Neural cell (in vitro differentiated cells): ENCODE data around the gene SLC51A. TPM values are rescaled to one million over a fixed set of nuclear protein-coding genes. Genes with fewer than 3 reads are reported as not detected.
"Not testable (repeated sequence)": the region's sequence is repeated elsewhere in the genome, so short reads cannot be mapped to it uniquely, and the experiment has no call there.

ENCODE experiments used
- H2AFZ ChIP-seq: fragments of 200-600, 300-800 bp; sonication (generic), shearing (Covaris generic); 2 replicates; pipeline ENCODE4 v1.6.0; 2014; ENCODE audit warnings: low read depth, mild to moderate bottlenecking, antibody characterized with exemption, low read length, moderate library complexity
- H3F3A ChIP-seq: fragments of 200-600 bp; shearing (Covaris generic); 2 replicates; pipeline ENCODE4 v1.6.1; 2016; ENCODE audit warnings: mild to moderate bottlenecking, moderate library complexity, mixed read lengths, antibody characterized with exemption, low read length; ENCODE audit not compliant: insufficient read depth, poor library complexity, severe bottlenecking
- H3K27ac ChIP-seq: fragments of 200-600, 300-800 bp; sonication (generic), shearing (Covaris generic); 2 replicates; pipeline ENCODE4 v1.5.1; 2014; ENCODE audit warnings: mild to moderate bottlenecking, low read length, moderate library complexity
- H3K27me3 ChIP-seq: fragments of 300-800, 200-600 bp; sonication (generic), shearing (Covaris generic); 2 replicates; pipeline ENCODE4 v1.6.0; 2014; ENCODE audit warnings: mild to moderate bottlenecking, low read depth, low read length, moderate library complexity; ENCODE audit not compliant: insufficient read depth
- H3K36me3 ChIP-seq: fragments of 300-800, 200-600 bp; sonication (generic), shearing (Covaris generic); 2 replicates; pipeline ENCODE4 v1.5.1; 2014; ENCODE audit warnings: mild to moderate bottlenecking, antibody characterized with exemption, low read length, moderate library complexity; ENCODE audit not compliant: insufficient read depth
- H3K4me2 ChIP-seq: fragments of 300-800, 200-600 bp; sonication (generic), shearing (Covaris generic); 2 replicates; pipeline ENCODE4 v1.6.0; 2014; ENCODE audit warnings: mild to moderate bottlenecking, low read length
- H3K4me3 ChIP-seq: fragments of 300-800, 200-600 bp; sonication (generic), shearing (Covaris generic); 2 replicates; pipeline ENCODE4 v1.5.1; 2014; ENCODE audit warnings: mild to moderate bottlenecking, low read length, moderate library complexity
- H3K79me2 ChIP-seq: fragments of 200-600 bp; shearing (Covaris generic); replicated peaks from 2 replicates; pipeline ENCODE4 v1.6.0; 2014; ENCODE audit warnings: mild to moderate bottlenecking, low read length, moderate library complexity; ENCODE audit not compliant: insufficient read depth
- H3K9ac ChIP-seq: fragments of 300-800, 200-600 bp; sonication (generic), shearing (Covaris generic); 2 replicates; pipeline ENCODE4 v1.6.1; 2016; ENCODE audit warnings: mild to moderate bottlenecking, low read length, mixed read lengths
- H3K9me2 ChIP-seq: fragments of 200-600 bp; shearing (Covaris generic); 2 replicates; pipeline ENCODE4 v1.6.1; 2016; ENCODE audit warnings: mild to moderate bottlenecking, low read length, mixed read lengths; ENCODE audit not compliant: insufficient read depth
- H3K9me3 ChIP-seq: fragments of 200-600, 300-800 bp; sonication (generic), shearing (Covaris generic); 2 replicates; pipeline ENCODE4 v1.6.1; 2016; ENCODE audit warnings: mild to moderate bottlenecking, mixed run types, low read length, moderate library complexity, mixed read lengths
- H4K20me1 ChIP-seq: fragments of 200-600 bp; shearing (Covaris generic); 2 replicates; pipeline ENCODE4 v1.6.1; 2016; ENCODE audit warnings: mild to moderate bottlenecking, mixed run types; ENCODE audit not compliant: insufficient read depth
- EP300 ChIP-seq: fragments of 450-650 bp; conservative IDR thresholded peaks from 2 replicates; pipeline ENCODE4 v1.6.1; 2014; ENCODE audit warnings: antibody characterized with exemption, mild to moderate bottlenecking, moderate library complexity; ENCODE audit not compliant: poor library complexity, severe bottlenecking
- EZH2 ChIP-seq: fragments of 200-600, 300-800 bp; shearing (Covaris generic), sonication (generic); IDR thresholded peaks from 2 replicates; pipeline ENCODE4 v1.6.1; 2014; ENCODE audit warnings: antibody characterized with exemption, low read length, borderline replicate concordance, mild to moderate bottlenecking; ENCODE audit not compliant: insufficient read depth, poor library complexity, severe bottlenecking
- MXI1 ChIP-seq: fragments of 450-650 bp; conservative IDR thresholded peaks from 2 replicates; pipeline ENCODE4 v1.6.1; 2014; ENCODE audit warnings: antibody characterized with exemption, mild to moderate bottlenecking; ENCODE audit not compliant: poor library complexity, severe bottlenecking
- POLR2AphosphoS5 ChIP-seq: IDR thresholded peaks from 2 replicates; pipeline ENCODE4 v1.6.1; 2012
- RAD21 ChIP-seq: fragments of 450-650 bp; conservative IDR thresholded peaks from 2 replicates; pipeline ENCODE4 v1.6.1; 2014; ENCODE audit warnings: antibody characterized with exemption, mild to moderate bottlenecking, moderate library complexity
- REST ChIP-seq: IDR thresholded peaks from 2 replicates; pipeline ENCODE4 v1.6.1; 2012; ENCODE audit warnings: borderline replicate concordance
- SMC3 ChIP-seq: fragments of 450-650 bp; conservative IDR thresholded peaks from 2 replicates; pipeline ENCODE4 v1.6.1; 2014; ENCODE audit warnings: antibody characterized with exemption, mild to moderate bottlenecking, moderate library complexity; ENCODE audit not compliant: poor library complexity
- TAF1 ChIP-seq: IDR thresholded peaks from 2 replicates; pipeline ENCODE4 v1.6.1; 2012; ENCODE audit warnings: low read depth
- polyA plus RNA-seq: library from polyadenylated mRNA; depleted of rRNA; stranded (reverse); fragments of >200 nt; gene quantifications from 2 replicates; pipeline ENCODE4 v1.2.3, GENCODE V29; 2014
- TF ChIP-seq, protein P1 (sequence below): fragments of 450-650 bp; IDR thresholded peaks from 2 replicates; pipeline ENCODE4 v1.5.1; 2014; ENCODE audit warnings: antibody characterized with exemption, mild to moderate bottlenecking, moderate library complexity; ENCODE audit not compliant: poor library complexity, severe bottlenecking

SLC51A gene
- polyA plus RNA-seq, 1 donor from 2014 or later: not detected

DNA sequence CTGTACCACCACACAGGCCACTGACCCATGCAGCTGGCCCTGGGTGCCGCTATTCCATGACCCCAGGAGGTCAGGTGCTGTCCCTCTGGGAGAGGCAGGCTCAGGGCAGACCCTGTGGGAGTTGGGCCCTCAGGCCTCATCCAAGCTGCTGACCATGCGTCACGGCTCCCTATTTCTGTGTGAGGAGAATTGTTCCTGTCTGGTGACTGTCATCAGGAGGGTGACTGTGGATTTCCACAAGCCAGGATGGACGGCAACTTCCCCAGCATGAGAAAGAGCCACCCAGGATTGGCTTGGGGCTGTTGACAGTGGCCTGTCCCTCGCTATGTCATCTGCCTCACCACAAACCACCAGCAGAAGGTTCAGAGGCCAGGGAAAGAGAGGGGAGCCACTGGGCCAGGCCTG lies 46.5 kb upstream of the SLC51A start:
- Histone ChIP-seq H2AFZ (no peak overlapping the region), H3K9me3 (no peaks in the 10 kb centered on the region), H3K4me2 (no peak overlapping the region), H3K4me3 (no peak overlapping the region), H3K9me2 (no peaks in the 10 kb centered on the region), H3K27ac (no peak overlapping the region), H3K27me3 (no peaks in the 10 kb centered on the region), H3F3A (no peaks in the 10 kb centered on the region), H3K9ac (no peak overlapping the region), H3K36me3 (no peaks in the 10 kb centered on the region), H3K79me2 (no peaks in the 10 kb centered on the region), H4K20me1 (no peaks in the 10 kb centered on the region)
- TF ChIP-seq EZH2 (no peak), EP300 (no peak), REST (no peak), MXI1 (no peak), TAF1 (no peak), SMC3 (no peak), RAD21 (no peak)
- TF ChIP-seq, protein P1, sequence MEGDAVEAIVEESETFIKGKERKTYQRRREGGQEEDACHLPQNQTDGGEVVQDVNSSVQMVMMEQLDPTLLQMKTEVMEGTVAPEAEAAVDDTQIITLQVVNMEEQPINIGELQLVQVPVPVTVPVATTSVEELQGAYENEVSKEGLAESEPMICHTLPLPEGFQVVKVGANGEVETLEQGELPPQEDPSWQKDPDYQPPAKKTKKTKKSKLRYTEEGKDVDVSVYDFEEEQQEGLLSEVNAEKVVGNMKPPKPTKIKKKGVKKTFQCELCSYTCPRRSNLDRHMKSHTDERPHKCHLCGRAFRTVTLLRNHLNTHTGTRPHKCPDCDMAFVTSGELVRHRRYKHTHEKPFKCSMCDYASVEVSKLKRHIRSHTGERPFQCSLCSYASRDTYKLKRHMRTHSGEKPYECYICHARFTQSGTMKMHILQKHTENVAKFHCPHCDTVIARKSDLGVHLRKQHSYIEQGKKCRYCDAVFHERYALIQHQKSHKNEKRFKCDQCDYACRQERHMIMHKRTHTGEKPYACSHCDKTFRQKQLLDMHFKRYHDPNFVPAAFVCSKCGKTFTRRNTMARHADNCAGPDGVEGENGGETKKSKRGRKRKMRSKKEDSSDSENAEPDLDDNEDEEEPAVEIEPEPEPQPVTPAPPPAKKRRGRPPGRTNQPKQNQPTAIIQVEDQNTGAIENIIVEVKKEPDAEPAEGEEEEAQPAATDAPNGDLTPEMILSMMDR: no peak

- not testable (repeated sequence) for H4K20me1 ChIP-seq, H3K27me3 ChIP-seq, H3K9ac ChIP-seq, H3F3A ChIP-seq, H3K4me2 ChIP-seq, H3K9me3 ChIP-seq, H3K36me3 ChIP-seq, H3K9me2 ChIP-seq, H3K4me3 ChIP-seq, H2AFZ ChIP-seq, H3K27ac ChIP-seq, H3K79me2 ChIP-seq
These were observed 46.0 kb upstream of the SLC51A start for GRCh38 chr3:196170296-196170695.

DNA sequence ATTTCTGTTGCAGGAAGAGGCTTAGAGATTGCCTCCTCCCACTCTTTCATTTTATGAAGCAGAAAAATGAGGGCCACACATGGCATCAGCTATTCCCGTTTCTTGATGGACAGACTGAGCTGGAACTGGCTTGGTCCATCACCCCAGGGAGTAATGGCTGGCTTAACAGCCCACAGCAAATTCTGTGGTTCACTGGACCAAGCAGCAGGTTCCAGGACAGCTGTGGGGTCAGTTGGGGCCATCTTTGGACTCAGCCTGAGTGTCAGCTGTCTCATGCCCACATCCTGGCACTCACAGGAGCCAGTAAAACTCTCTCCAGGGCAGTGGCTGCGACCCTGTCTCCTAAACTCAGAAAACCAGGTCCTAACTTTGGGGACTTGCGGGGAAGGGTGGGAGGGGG lies 41.7 kb upstream of the SLC51A start:
- TF ChIP-seq POLR2AphosphoS5: no peak
- Histone ChIP-seq H3K27ac (no peak overlapping the region), H3F3A (no peaks in the 10 kb centered on the region), H4K20me1 (no peaks in the 10 kb centered on the region), H3K4me3 (no peak overlapping the region), H3K79me2 (no peaks in the 10 kb centered on the region), H3K9me3 (no peaks in the 10 kb centered on the region), H3K9ac (no peak overlapping the region), H3K27me3 (no peaks in the 10 kb centered on the region), H2AFZ (no peak overlapping the region), H3K9me2 (no peaks in the 10 kb centered on the region), H3K4me2 (no peak overlapping the region), H3K36me3 (no peaks in the 10 kb centered on the region)
